DOHH2 (cell line): ENCODE data around the gene HLA-DOA.

Source experiments
- H3F3A ChIP-seq: fragments of 200-600 bp; sonication (generic), shearing (Covaris generic); 2 replicates; pipeline ENCODE4 v1.6.0; 2016; ENCODE audit warnings: antibody characterized with exemption, mild to moderate bottlenecking; ENCODE audit not compliant: control insufficient read depth, insufficient read depth
- H3K27ac ChIP-seq: fragments of 200-600 bp; sonication (generic); 2 replicates; pipeline ENCODE4 v1.5.1; 2014; ENCODE audit warnings: low read depth, mild to moderate bottlenecking, low read length, moderate library complexity
- H3K27me3 ChIP-seq: fragments of 200-600 bp; sonication (generic); 2 replicates; pipeline ENCODE4 v1.6.1; 2014; ENCODE audit warnings: mild to moderate bottlenecking, low read length, mixed read lengths; ENCODE audit not compliant: control insufficient read depth
- H3K36me3 ChIP-seq: fragments of 200-600 bp; sonication (generic); 2 replicates; pipeline ENCODE4 v1.6.1; 2014; ENCODE audit warnings: mild to moderate bottlenecking, low read length, moderate library complexity, mixed read lengths; ENCODE audit not compliant: control insufficient read depth
- H3K4me1 ChIP-seq: fragments of 200-600 bp; sonication (generic); 2 replicates; pipeline ENCODE4 v1.6.1; 2014; ENCODE audit warnings: mild to moderate bottlenecking, low read length, mixed read lengths; ENCODE audit not compliant: control insufficient read depth
- H3K4me2 ChIP-seq: fragments of 200-600 bp; sonication (generic); 2 replicates; pipeline ENCODE4 v1.6.0; 2014; ENCODE audit warnings: mild to moderate bottlenecking, low read length, moderate library complexity
- H3K4me3 ChIP-seq: fragments of 200-600 bp; sonication (generic); 2 replicates; pipeline ENCODE4 v1.5.1; 2014; ENCODE audit warnings: mild to moderate bottlenecking, low read length, mixed read lengths
- H3K79me2 ChIP-seq: fragments of 200-600 bp; sonication (generic); 2 replicates; pipeline ENCODE4 v1.6.1; 2014; ENCODE audit warnings: mild to moderate bottlenecking, low read length, mixed read lengths; ENCODE audit not compliant: control insufficient read depth
- H3K9me2 ChIP-seq: fragments of 200-600 bp; sonication (generic); replicated peaks from 2 replicates; pipeline ENCODE4 v1.6.1; 2014; ENCODE audit warnings: mild to moderate bottlenecking, low read length, mixed read lengths; ENCODE audit not compliant: control insufficient read depth
- H3K9me3 ChIP-seq: fragments of 200-600 bp; sonication (generic); 2 replicates; pipeline ENCODE4 v1.6.1; 2014; ENCODE audit warnings: antibody characterized with exemption, low read length, mixed read lengths; ENCODE audit not compliant: control insufficient read depth, insufficient read depth
- H4K20me1 ChIP-seq: fragments of 200-600 bp; sonication (generic); 2 replicates; pipeline ENCODE4 v1.6.0; 2014; ENCODE audit warnings: low read depth, mild to moderate bottlenecking, antibody characterized with exemption, low read length, moderate library complexity; ENCODE audit not compliant: control insufficient read depth, insufficient read depth
- CTCF ChIP-seq: fragments of 200-600 bp; sonication (generic); IDR thresholded peaks from one replicate; pipeline ENCODE4 v1.5.1; 2014; ENCODE audit warnings: antibody characterized with exemption, mild to moderate bottlenecking, low read depth, low read length; ENCODE audit not compliant: poor library complexity, severe bottlenecking
- EZH2phosphoT487 ChIP-seq: fragments of 200-600 bp; sonication (generic); IDR thresholded peaks from 2 replicates; pipeline ENCODE4 v1.6.1; 2017; ENCODE audit warnings: borderline replicate concordance, mild to moderate bottlenecking, antibody characterized with exemption, low read length, moderate library complexity, mixed read lengths

The HLA-DOA gene

GRCh38 chr6:33013608-33014007 lies 4.2 kb upstream of the HLA-DOA start:
- no peaks in the 10 kb centered on the region for H3K9me3 ChIP-seq
- TF ChIP-seq CTCF (no peak), EZH2phosphoT487 (no peak)
- no peaks in the 10 kb centered on the region for H3K27me3 ChIP-seq
- H3K79me2 ChIP-seq: peaks cover 6% of the 10 kb centered on the region
- no peak overlapping the region for H3K4me3 ChIP-seq
- H3F3A ChIP-seq: no peaks in the 10 kb centered on the region
- peaks cover 25% of the 10 kb centered on the region for H3K4me1 ChIP-seq
- H3K4me2 ChIP-seq: no peak overlapping the region
- H3K9me2 ChIP-seq: no peaks in the 10 kb centered on the region
- no peaks in the 10 kb centered on the region for H4K20me1 ChIP-seq
- no peaks in the 10 kb centered on the region for H3K36me3 ChIP-seq
- H3K27ac ChIP-seq: no peak overlapping the region

- H3F3A ChIP-seq: no peaks in the 10 kb centered on the region
- H3K36me3 ChIP-seq: peaks cover 9% of the 10 kb centered on the region; the same call in 1 of the 2 replicates
- no peak overlapping the region for H3K4me3 ChIP-seq
- peaks cover 21% of the 10 kb centered on the region for H3K4me1 ChIP-seq
- no peaks in the 10 kb centered on the region for H3K27me3 ChIP-seq
- no peaks in the 10 kb centered on the region for H4K20me1 ChIP-seq
- H3K4me2 ChIP-seq: no peak overlapping the region
- no peaks in the 10 kb centered on the region for H3K9me3 ChIP-seq
- H3K9me2 ChIP-seq: no peaks in the 10 kb centered on the region
- no peak overlapping the region for H3K27ac ChIP-seq
- TF ChIP-seq CTCF (no peak), EZH2phosphoT487 (no peak)
- H3K79me2 ChIP-seq: peaks cover 10% of the 10 kb centered on the region
Measured at GRCh38 chr6:33010356-33010755, 965 bp upstream of the HLA-DOA start.

GRCh38 chr6:33007831-33008400 lies 1.5 kb downstream of the HLA-DOA start:
- no peak overlapping the region for H3K27ac ChIP-seq
- H3K79me2 ChIP-seq: peaks cover 10% of the 10 kb centered on the region
- no peaks in the 10 kb centered on the region for H3F3A ChIP-seq
- H3K9me2 ChIP-seq: no peaks in the 10 kb centered on the region
- H4K20me1 ChIP-seq: no peaks in the 10 kb centered on the region
- TF ChIP-seq CTCF (no peak), EZH2phosphoT487 (no peak)
- H3K4me1 ChIP-seq: peaks cover 17% of the 10 kb centered on the region
- H3K27me3 ChIP-seq: no peaks in the 10 kb centered on the region
- H3K9me3 ChIP-seq: no peaks in the 10 kb centered on the region
- peaks cover 9% of the 10 kb centered on the region; the same call in 1 of the 2 replicates for H3K36me3 ChIP-seq
- no peak overlapping the region for H3K4me3 ChIP-seq
- H3K4me2 ChIP-seq: peak overlapping the region; percentile 68
